Measurements from ENCODE around the gene DGKG.

The DGKG gene

DNA sequence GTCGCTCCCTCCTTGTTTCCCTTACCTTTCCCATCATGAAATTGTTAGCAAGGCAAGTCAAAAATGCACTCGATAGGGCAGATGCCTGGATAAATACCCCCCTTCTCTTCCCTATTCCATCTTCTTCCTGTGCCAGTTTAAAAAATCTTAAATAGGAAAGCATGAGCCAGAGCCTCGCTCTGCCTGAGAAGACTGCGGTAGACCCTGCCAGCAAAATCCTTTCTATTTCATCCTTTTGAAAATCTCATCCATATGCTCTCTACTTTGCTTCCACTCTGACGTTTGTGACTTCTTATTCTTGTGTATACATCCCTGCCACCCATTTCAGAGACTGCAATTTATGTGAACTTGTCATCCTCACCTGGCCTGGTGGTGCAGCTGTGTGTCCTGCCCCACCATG, 138.6 kb downstream of the DGKG start:
- H3K27me3 ChIP-seq (ENCODE audit: insufficient read depth, poor library complexity, severe bottlenecking): no peaks in the 10 kb centered on the region
- no peak for DNase-seq (ENCODE audit: low read depth in 1 of 2, low spot score in 1 of 2)
- no peak overlapping the region for H3K27ac ChIP-seq (replicated peaks)
- no peak overlapping the region for H3K4me3 ChIP-seq (replicated peaks; ENCODE audit: insufficient read depth, low read length)
- TF ChIP-seq, protein P1, sequence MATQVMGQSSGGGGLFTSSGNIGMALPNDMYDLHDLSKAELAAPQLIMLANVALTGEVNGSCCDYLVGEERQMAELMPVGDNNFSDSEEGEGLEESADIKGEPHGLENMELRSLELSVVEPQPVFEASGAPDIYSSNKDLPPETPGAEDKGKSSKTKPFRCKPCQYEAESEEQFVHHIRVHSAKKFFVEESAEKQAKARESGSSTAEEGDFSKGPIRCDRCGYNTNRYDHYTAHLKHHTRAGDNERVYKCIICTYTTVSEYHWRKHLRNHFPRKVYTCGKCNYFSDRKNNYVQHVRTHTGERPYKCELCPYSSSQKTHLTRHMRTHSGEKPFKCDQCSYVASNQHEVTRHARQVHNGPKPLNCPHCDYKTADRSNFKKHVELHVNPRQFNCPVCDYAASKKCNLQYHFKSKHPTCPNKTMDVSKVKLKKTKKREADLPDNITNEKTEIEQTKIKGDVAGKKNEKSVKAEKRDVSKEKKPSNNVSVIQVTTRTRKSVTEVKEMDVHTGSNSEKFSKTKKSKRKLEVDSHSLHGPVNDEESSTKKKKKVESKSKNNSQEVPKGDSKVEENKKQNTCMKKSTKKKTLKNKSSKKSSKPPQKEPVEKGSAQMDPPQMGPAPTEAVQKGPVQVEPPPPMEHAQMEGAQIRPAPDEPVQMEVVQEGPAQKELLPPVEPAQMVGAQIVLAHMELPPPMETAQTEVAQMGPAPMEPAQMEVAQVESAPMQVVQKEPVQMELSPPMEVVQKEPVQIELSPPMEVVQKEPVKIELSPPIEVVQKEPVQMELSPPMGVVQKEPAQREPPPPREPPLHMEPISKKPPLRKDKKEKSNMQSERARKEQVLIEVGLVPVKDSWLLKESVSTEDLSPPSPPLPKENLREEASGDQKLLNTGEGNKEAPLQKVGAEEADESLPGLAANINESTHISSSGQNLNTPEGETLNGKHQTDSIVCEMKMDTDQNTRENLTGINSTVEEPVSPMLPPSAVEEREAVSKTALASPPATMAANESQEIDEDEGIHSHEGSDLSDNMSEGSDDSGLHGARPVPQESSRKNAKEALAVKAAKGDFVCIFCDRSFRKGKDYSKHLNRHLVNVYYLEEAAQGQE (IDR thresholded peaks at IDR 0.05; ENCODE audit: insufficient replicate concordance, low read depth): no peak
- no peak for TF ChIP-seq SPI1 (IDR thresholded peaks at IDR 0.05; ENCODE audit: borderline replicate concordance, low read depth)
- TF ChIP-seq, protein P2, sequence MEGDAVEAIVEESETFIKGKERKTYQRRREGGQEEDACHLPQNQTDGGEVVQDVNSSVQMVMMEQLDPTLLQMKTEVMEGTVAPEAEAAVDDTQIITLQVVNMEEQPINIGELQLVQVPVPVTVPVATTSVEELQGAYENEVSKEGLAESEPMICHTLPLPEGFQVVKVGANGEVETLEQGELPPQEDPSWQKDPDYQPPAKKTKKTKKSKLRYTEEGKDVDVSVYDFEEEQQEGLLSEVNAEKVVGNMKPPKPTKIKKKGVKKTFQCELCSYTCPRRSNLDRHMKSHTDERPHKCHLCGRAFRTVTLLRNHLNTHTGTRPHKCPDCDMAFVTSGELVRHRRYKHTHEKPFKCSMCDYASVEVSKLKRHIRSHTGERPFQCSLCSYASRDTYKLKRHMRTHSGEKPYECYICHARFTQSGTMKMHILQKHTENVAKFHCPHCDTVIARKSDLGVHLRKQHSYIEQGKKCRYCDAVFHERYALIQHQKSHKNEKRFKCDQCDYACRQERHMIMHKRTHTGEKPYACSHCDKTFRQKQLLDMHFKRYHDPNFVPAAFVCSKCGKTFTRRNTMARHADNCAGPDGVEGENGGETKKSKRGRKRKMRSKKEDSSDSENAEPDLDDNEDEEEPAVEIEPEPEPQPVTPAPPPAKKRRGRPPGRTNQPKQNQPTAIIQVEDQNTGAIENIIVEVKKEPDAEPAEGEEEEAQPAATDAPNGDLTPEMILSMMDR (IDR thresholded peaks at IDR 0.05; ENCODE audit: insufficient read depth, low read length): no peak
- no peak for TF ChIP-seq GABPA (IDR thresholded peaks at IDR 0.05; ENCODE audit: low read depth)
- TF ChIP-seq POLR2AphosphoS5 (IDR thresholded peaks at IDR 0.05; ENCODE audit: low read depth): no peak

DNA sequence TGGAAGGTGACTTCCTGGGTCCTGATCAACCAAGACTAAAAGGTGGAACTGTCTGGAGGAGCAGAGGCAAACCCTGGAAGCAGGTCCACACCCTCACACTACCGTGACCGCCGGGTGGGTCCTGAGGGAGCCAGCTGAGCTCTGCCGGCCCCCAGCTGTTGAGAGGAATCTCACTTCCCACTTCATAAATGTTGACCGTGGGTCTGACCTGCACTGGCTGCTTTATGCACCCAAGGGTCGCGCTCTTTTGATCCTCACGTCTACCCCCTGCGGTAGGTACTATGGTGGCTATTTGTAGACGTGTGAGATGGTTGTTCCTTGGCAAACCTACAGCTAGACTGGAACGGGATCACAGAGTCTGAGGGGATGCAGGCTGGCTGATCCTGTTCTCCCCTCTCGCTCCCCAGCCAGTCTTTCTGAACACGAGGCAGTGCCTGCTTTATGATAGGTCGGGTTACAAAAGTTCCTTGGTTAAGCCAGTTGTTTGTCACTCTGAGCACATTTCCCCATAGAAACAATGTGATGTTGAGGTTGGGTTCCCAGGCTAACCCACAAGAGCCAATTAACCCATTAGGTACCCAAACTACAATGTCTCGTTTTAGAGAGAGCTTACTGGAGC, 140.2 kb downstream of the DGKG start:
- no peak overlapping the region for H3K27ac ChIP-seq (replicated peaks)
- H3K27me3 ChIP-seq (ENCODE audit: insufficient read depth, poor library complexity, severe bottlenecking): no peaks in the 10 kb centered on the region
- TF ChIP-seq, protein P2 (IDR thresholded peaks at IDR 0.05; ENCODE audit: insufficient read depth, low read length): no peak
- TF ChIP-seq SPI1 (IDR thresholded peaks at IDR 0.05; ENCODE audit: borderline replicate concordance, low read depth): no peak
- no peak for TF ChIP-seq POLR2AphosphoS5 (IDR thresholded peaks at IDR 0.05; ENCODE audit: low read depth)
- TF ChIP-seq GABPA (IDR thresholded peaks at IDR 0.05; ENCODE audit: low read depth): no peak
- TF ChIP-seq, protein P1 (IDR thresholded peaks at IDR 0.05; ENCODE audit: insufficient replicate concordance, low read depth): no peak
- no peak for DNase-seq (ENCODE audit: low read depth in 1 of 2, low spot score in 1 of 2)
- H3K4me3 ChIP-seq (replicated peaks; ENCODE audit: insufficient read depth, low read length): no peak overlapping the region

DNA sequence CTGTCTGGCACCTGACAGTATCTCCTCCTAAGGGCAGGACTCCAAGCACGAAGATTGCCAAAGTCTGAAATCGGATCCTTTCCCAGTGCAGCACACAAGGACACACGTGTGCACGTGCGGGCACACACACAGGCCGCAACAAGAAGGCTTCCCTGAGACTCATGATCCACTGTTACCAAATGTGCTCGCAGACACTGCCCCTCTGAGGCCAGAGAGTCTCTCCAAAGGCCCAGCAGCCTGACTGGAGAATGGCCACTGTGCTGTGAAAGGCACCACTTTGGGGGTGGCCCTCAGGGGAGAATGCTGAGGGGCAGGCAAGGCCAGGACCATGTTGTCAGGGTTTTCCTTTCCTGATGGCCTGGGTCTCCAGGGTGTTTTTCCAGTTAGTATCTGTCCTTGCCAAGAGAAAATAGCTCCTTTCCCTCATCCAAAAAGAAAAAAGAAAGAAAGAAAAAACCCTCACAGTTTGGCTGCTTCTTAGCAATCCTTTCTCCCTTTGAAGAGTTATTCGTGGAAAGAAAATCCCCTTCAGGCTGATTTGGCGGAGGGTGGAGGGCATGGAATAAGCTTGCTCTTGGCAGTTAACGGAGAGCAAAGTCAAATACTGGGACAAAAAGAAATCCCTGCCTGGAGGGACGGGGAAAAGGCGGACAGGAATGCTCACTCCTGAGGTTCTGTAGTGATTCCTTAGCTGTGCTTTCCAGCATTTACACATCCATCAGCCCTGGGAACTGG, 141.0 kb downstream of the DGKG start:
- no peak for DNase-seq (ENCODE audit: low read depth in 1 of 2, low spot score in 1 of 2)
- Histone ChIP-seq H3K27me3 (ENCODE audit: insufficient read depth, poor library complexity, severe bottlenecking) (no peaks in the 10 kb centered on the region), H3K27ac (replicated peaks) (no peak overlapping the region), H3K4me3 (replicated peaks; ENCODE audit: insufficient read depth, low read length) (no peak overlapping the region)
- TF ChIP-seq SPI1 (IDR thresholded peaks at IDR 0.05; ENCODE audit: borderline replicate concordance, low read depth) (no peak), GABPA (IDR thresholded peaks at IDR 0.05; ENCODE audit: low read depth) (no peak), POLR2AphosphoS5 (IDR thresholded peaks at IDR 0.05; ENCODE audit: low read depth) (no peak)
- TF ChIP-seq, protein P2 (IDR thresholded peaks at IDR 0.05; ENCODE audit: insufficient read depth, low read length): no peak
- TF ChIP-seq, protein P1 (IDR thresholded peaks at IDR 0.05; ENCODE audit: insufficient replicate concordance, low read depth): no peak

All from HL-60 (cell line).